ENCODE data around the gene PCMTD2.
A peak's percentile ranks its signal among the peaks of the same experiment; 100 is the strongest.
"Not testable (repeated sequence)": the region's sequence is repeated elsewhere in the genome, so short reads cannot be mapped to it uniquely, and the experiment has no call there.

The PCMTD2 gene

GRCh38 chr20:64224351-64225170, 31.0 kb upstream of the PCMTD2 start:
- DNase-seq = no peak

- no peak for DNase-seq
These were observed 30.4 kb upstream of the PCMTD2 start for GRCh38 chr20:64225171-64225595.

- DNase-seq = no peak
These were observed 29.5 kb upstream of the PCMTD2 start for GRCh38 chr20:64225828-64226598.

- peak; percentile 18 to 52 for DNase-seq
These were observed 28.6 kb upstream of the PCMTD2 start for GRCh38 chr20:64226686-64227580.

DNA sequence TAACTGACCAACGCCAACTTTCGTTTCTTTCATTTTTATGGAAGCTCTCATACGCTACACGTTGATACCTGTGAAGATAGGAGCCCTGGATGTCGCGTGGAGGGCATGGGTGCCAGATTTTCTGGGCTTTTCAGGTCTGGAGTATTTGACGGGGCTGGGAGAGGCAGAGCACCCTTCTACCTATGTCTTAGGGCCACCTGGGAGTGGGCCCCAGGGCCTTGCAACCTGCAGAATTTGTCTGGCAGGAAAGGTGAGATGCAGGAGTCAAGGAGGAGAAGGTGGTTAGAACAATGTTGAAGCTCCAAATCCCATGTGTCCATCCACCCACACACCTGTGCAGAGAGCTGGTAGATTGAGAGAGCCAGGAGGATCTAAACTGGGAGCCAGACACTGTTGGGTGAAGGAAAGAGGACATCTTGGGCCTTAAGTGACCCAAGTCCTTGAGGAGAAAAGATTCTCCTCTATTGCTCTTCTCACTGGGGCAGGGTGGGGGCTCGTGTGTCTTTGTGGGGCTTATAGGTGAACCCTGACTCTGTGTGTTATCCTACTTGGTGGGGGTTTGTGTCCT, 27.4 kb upstream of the PCMTD2 start:
- DNase-seq = no peak

GRCh38 chr20:64228751-64229506, 26.6 kb upstream of the PCMTD2 start:
- no peak for DNase-seq

DNA sequence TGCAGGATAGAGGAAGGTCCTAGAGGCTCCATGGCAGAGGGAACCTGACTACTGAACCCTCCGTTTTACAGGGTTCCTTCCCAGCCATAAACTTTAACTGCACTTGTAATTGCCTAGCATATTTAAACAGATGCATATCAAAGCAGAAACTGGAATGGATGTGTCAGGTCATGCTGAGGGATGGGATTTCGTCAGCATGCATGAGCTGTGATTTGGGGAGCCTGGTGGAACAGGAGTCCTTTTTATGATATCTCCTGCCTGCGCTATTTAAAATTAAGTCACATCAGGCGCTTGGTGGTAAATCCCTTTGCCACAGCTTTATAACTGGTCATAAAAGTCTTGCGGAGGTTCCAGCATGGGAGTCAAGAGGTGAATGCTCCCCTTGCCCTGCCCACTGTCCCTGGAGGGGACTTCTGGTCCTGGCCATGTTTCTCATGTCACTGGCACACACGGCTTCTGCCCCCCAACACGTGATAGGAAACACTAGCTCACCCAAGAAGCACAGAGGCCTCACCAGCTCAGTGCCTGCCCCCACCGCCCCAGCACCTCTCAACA, 26.0 kb upstream of the PCMTD2 start:
- no peak for DNase-seq

DNA sequence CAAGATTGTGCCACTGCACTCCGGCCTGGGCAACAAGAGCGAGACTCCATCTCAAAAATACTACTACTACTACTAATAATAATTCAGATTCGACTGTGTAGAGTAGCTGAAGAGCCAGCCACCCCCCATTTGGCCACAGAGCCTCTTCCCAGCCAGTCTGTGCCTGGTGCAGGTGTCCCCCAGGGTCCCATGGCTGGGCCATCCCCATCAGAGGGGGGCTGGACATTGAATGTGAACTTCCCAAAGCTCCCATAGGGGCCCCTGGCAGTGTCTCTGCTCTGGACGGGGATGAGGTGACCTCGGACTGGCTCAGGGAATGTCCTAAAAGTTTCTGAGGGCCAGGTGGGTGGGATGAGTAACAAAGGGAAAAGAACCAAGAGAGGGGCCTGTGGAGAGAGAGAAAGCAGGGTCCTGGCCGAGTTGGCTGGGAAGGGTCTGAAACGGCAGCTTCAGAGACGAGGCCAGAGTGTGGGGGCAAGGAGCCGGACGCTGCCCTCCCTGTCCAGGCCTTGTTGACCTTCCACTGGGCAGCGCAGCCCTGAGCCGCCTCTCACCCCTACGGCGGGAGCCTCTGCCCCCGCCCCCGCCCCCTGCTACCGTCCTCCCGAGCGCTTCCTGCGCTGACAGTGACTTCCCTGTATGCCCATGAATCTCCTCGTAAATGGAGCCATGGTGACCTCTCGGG, 24.9 kb upstream of the PCMTD2 start:
- no peak for DNase-seq

DNA sequence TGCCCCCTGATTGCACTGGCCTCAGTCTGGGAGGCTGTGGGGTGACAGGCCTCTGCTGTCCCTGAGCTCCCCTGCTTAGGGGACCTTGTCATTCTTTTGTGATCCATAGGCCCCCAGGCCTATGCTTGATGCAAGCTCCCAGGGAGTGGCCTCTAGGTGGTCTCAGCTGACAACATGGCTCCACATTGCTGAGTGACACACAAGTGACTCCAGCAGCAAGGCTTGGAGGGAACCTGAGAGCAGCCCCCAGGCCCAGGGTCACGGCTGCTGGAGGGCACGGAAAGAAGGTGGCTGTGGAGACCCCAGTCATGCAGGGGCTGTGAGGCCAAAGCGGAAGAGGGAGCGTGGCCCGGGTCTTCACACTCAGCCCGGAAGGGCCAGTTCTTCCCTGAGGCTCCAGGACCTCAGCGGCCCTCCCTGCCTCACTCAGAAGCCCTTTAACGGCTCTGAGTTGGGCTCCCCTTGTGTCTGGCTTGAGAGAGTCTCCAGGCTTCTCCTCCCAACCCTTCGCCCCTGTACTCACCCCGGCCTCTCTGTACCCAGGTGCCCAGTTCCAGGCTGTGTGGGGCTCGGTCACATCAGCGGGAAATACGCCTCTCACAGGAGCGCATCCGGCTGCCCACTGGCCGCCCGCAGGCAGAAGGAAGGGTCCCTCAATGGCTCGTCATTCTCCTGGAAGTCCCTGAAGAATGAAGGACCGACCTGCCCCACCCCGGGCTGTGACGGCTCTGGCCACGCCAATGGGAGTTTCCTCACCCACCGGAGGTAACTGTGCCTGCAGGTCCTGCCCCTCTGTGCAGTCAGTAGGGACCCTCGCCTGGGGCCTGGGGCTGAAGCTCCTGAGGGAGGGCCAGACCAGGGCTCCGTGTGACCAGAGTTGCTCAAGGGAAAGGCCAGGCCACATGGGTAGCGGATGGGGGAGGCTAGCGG, 23.7 kb upstream of the PCMTD2 start:
- no peak for DNase-seq

DNA sequence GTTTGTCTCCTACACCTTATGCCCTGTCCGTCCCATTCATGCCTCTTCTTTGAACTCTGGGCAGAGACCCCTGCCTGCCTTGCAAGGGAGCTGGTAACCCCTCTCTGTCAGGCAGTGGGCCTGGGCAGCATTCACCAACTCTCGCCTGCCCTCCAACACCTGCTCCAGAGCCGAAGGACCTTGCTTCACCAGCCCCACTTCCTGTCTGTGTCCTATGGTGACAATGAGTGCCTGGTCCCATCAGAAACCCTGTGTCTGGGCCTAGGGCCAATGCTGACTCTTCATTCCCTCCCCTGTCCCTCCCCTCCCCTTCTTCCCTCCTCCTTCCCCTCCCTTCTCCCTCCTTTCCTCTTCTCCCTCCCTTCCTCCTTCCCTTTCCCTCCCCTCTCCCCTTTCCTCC, 22.8 kb upstream of the PCMTD2 start:
- DNase-seq = no peak

- DNase-seq = no peak
These were observed 21.8 kb upstream of the PCMTD2 start for GRCh38 chr20:64233725-64234124.

- DNase-seq = no peak
These were observed 21.2 kb upstream of the PCMTD2 start for GRCh38 chr20:64234291-64234791.

DNA sequence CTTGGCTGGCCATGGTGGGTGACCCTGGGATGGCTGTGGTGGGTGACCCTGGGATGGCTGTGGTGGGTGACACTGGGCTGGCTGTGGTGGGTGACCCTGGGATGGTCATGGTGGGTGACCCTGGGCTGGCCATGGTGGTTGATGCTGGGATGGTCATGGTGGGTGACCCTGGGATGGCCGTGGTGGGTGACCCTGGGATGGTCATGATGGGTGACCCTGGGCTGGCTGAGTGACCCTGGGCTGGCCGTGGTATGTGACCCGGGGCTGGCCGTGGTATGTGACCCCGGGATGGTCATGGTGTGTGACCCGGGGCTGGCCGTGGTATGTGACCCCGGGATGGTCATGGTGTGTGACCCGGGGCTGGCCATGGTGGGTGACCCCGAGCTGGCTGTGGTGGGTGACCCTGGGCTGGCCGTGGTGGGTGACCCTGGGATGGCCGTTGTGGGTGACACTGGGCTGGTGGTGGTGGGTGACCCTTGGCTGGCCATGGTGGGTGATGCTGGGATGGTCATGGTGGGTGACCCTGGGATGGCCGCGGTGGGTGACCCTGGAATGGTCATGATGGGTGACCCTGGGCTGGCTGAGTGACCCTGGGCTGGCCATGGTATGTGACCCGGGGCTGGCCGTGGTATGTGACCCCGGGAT, 20.5 kb upstream of the PCMTD2 start:
- not testable (repeated sequence) for DNase-seq

DNA sequence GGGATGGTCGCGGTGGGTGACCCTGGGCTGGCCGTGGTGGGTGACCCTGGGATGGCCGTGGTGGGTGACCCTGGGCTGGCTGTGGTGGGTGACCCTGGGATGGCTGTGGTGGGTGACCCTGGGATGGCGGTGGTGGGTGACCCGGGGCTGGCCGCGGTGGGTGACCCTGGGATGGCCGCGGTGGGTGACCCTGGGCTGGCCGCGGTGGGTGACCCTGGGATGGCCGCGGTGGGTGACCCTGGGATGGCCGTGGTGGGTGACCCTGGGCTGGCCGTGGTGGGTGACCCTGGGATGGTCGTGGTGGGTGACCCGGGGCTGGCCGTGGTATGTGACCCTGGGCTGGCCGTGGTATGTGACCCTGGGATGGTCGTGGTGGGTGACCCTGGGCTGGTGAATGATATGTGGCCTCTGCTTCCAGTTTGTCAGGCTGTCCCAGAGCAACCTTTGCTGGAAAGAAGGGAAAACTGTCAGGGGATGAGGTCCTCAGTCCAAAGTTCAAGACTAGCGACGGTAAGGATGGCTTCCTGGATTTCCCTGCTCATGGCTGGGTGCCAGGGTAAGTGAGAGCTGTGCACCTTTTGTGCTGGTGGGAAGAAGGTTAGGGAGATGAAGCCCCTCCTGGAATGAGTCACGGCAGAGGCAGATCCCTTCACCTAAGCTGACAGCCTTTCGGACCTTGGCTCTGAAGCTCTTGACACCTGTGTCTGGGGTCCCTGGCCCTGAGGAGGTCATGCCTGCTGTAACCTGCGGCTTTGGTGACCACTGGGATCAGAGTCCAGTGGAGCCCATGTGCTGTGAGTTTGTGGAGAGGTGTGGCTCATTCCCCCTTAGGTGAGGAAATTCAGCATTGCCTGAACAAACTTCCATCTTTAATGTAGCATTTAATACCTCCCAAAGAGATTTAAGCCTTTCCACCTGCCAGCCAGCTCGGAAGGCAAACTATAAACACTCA, 19.1 kb upstream of the PCMTD2 start:
- no peak for DNase-seq

DNA sequence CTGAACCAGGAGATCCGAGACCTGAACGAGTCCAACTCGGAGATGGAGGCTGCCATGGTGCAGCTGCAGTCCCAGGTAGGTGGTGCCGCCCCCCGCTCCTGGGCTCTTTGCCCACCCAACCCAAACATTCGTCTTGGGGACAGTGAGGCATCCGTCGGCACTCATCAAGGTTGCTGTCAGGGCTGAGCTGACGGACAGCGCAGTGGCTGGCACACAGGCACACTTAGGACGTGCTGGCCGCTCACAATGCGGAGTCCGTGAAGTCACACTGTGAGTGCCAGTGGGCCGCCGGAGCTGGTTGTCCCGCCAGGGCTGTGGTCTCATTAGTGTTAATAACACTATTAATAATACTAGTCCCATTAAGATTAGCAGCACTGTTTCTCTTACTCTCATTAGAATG, 18.2 kb upstream of the PCMTD2 start:
- DNase-seq = no peak

DNA sequence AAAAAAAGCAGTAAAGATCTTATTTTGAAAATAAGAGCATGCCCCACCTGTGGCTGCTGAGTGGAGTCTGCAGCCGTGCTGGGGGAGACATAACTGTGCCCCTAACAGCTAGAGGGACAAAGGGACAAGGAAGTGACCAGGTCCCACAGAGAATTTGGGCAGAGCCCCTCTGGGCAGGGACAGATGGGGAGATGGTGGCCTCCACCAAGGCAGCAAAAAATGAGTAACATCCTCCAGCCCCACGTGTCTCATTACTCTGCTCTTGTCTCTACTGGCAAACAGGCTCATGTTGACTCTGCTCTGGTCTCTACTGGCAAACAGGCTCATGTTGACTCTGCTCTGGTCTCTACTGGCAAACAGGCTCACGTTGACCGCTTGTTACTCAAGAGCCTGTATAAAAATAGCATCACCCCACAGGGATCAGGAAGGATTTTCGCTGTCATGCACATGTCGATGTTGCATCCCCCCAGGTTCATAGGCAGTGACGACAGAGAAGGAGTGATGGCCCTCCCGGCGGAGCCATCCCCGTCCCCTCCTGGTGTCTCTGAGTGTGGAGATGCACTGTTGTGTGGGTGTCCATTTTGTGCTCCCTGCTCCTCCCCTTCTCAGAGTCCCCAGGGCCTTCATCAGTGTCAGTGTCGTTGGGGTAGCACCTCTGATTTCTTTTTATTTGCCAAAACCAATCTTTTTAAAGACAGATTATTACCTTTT, 17.3 kb upstream of the PCMTD2 start:
- DNase-seq = no peak

GRCh38 chr20:64238851-64239387, 16.6 kb upstream of the PCMTD2 start:
- DNase-seq = no peak

Measured in CD4-positive, alpha-beta T cell treated with Interleukin-1 beta for 1 hour (primary cell).